Keratinocyte (primary cell): ENCODE results near the gene CLEC16A.

Experiments
- CTCF ChIP-seq, 3 experiments: IDR thresholded peaks in 1 of 3; conservative IDR thresholded peaks in 1 of 3; optimal IDR thresholded peaks in 1 of 3; 2 replicates in 2 of 3; 3 replicates in 1 of 3; pipeline versions ENCODE3 to v1.5.1; 2011; ENCODE audit warnings: low read length in 3 of 3, mild to moderate bottlenecking in 3 of 3, moderate library complexity in 2 of 3, control low read depth in 1 of 3, inconsistent platforms in 1 of 3; ENCODE audit not compliant: insufficient read depth in 2 of 3; ENCODE audit errors: extremely low read depth in 1 of 3
- EZH2 ChIP-seq: IDR thresholded peaks from one replicate; pipeline ENCODE4 v1.6.1; 2012; ENCODE audit warnings: inconsistent platforms, mild to moderate bottlenecking, low read length, moderate library complexity

- no peak for TF ChIP-seq CTCF (optimal IDR thresholded peaks at IDR 0.05 in 1 of 3, IDR thresholded peaks at IDR 0.05 in 1 of 3, conservative IDR thresholded peaks at IDR 0.05 in 1 of 3; ENCODE audit: extremely low read depth in 1 of 3, insufficient read depth in 2 of 3, low read length in 3 of 3)
- TF ChIP-seq EZH2: no peak
Observed at GRCh38 chr16:11171448-11171709, 227.0 kb downstream of the CLEC16A start.
